Measurements from ENCODE around the gene RAB3IL1.

Gene RAB3IL1

GRCh38 chr11:61912991-61913698 lies 4.2 kb downstream of the RAB3IL1 start:
- no peak for DNase-seq (ENCODE audit: low read depth)
- H3K4me3 ChIP-seq (ENCODE audit: low read length), result no peak overlapping the region
- TF ChIP-seq CTCF (conservative IDR thresholded peaks at IDR 0.05; ENCODE audit: low read length), result no peak

- no peak for TF ChIP-seq CTCF (conservative IDR thresholded peaks at IDR 0.05; ENCODE audit: low read length)
- no peak for DNase-seq (ENCODE audit: low read depth)
- no peak overlapping the region for H3K4me3 ChIP-seq (ENCODE audit: low read length)
Measured at GRCh38 chr11:61912530-61912898, 4.9 kb downstream of the RAB3IL1 start.

- no peak for DNase-seq (ENCODE audit: low read depth)
- TF ChIP-seq CTCF (conservative IDR thresholded peaks at IDR 0.05; ENCODE audit: low read length), result no peak
- H3K4me3 ChIP-seq (ENCODE audit: low read length), result no peak overlapping the region
Measured at GRCh38 chr11:61911701-61912529, 5.5 kb downstream of the RAB3IL1 start.

GRCh38 chr11:61911128-61911700 lies 6.2 kb downstream of the RAB3IL1 start:
- no peak for DNase-seq (ENCODE audit: low read depth)
- no peak for TF ChIP-seq CTCF (conservative IDR thresholded peaks at IDR 0.05; ENCODE audit: low read length)
- H3K4me3 ChIP-seq (ENCODE audit: low read length), result no peak overlapping the region

GRCh38 chr11:61910187-61911127 lies 6.9 kb downstream of the RAB3IL1 start:
- DNase-seq (ENCODE audit: low read depth), result no peak
- no peak overlapping the region for H3K4me3 ChIP-seq (ENCODE audit: low read length)
- no peak for TF ChIP-seq CTCF (conservative IDR thresholded peaks at IDR 0.05; ENCODE audit: low read length)

- TF ChIP-seq CTCF (conservative IDR thresholded peaks at IDR 0.05; ENCODE audit: low read length), result no peak
- DNase-seq (ENCODE audit: low read depth), result no peak
Measured at GRCh38 chr11:61908730-61909316, 8.5 kb downstream of the RAB3IL1 start.

More at GRCh38 chr11:61908730-61909316, 8.5 kb downstream of the RAB3IL1 start:
- H3K4me3 ChIP-seq (ENCODE audit: low read length), result no peak overlapping the region

All from AG10803 (cell line).